IMR-90 (cell line): Measurements from ENCODE around the gene MICAL2. TPM values are rescaled to one million over a fixed set of nuclear protein-coding genes. Genes with fewer than 3 reads are reported as not detected.
"Not testable (repeated sequence)": the region's sequence is repeated elsewhere in the genome, so short reads cannot be mapped to it uniquely, and the experiment has no call there.

Experiments used
- ATAC-seq: fragments of 200-7000 bp; cut with Tn5 transposase; 2 replicates; pipeline ENCODE4 v1.9.1; 2020; ENCODE audit warnings: low read depth, mild to moderate bottlenecking, moderate library complexity
- BruUV-seq: library from RNA; stranded (reverse); fragments of 400-500 nt; replicated peaks from 2 replicates; lab custom pipeline; 2021; lab: Mats Ljungman, UMichigan
- CTCF ChIA-PET: fragments of 300-600 bp; formaldehyde crosslinking; extraction: SDS; loops from one replicate; lab custom pipeline; 2021; ENCODE audit warnings: antibody characterized with exemption; lab: Yijun Ruan, JAX
- POLR2A ChIA-PET: fragments of 300-600 bp; sonication (Branson Sonifier 250); formaldehyde crosslinking; loops from one replicate; lab custom pipeline; 2022; ENCODE audit warnings: antibody characterized with exemption; ENCODE audit not compliant: unreplicated experiment; lab: Charles Lee
- DNase-seq: peaks from one replicate; pipeline ENCODE4 v3.0.0; 2013
- H2AFZ ChIP-seq: replicated peaks from 2 replicates; pipeline ENCODE3; 2013; ENCODE audit warnings: low read length, mild to moderate bottlenecking; ENCODE audit not compliant: poor library complexity
- H2AK5ac ChIP-seq: 2 replicates; pipeline ENCODE4 v1.6.1; 2013; ENCODE audit warnings: low read depth, low read length, inconsistent platforms
- H2AK9ac ChIP-seq: replicated peaks from 2 replicates; pipeline ENCODE3; 2013; ENCODE audit warnings: mild to moderate bottlenecking, low read depth, low read length, moderate library complexity; ENCODE audit not compliant: poor library complexity
- H2BK120ac ChIP-seq: 2 replicates; pipeline ENCODE4 v1.6.1; 2013; ENCODE audit warnings: low read depth, low read length, inconsistent platforms
- H2BK15ac ChIP-seq: 3 replicates; pipeline ENCODE4 v1.6.1; 2013; ENCODE audit warnings: low read depth, low read length, inconsistent platforms
- H2BK20ac ChIP-seq: 2 replicates; pipeline ENCODE4 v1.6.1; 2013; ENCODE audit warnings: low read depth, mild to moderate bottlenecking, inconsistent platforms, low read length, moderate library complexity
- H2BK5ac ChIP-seq: 2 replicates; pipeline ENCODE4 v1.6.1; 2013; ENCODE audit warnings: mild to moderate bottlenecking, low read depth, low read length, inconsistent platforms; ENCODE audit not compliant: poor library complexity, severe bottlenecking
- H3K14ac ChIP-seq: replicated peaks from 2 replicates; pipeline ENCODE4 v1.6.1; 2013; ENCODE audit warnings: low read depth, low read length, inconsistent platforms
- H3K18ac ChIP-seq: 2 replicates; pipeline ENCODE4 v1.6.1; 2013; ENCODE audit warnings: low read depth, low read length, control low read depth
- H3K23ac ChIP-seq: 2 replicates; pipeline ENCODE4 v1.6.1; 2013; ENCODE audit warnings: low read depth, low read length, inconsistent platforms
- H3K27ac ChIP-seq: 2 replicates; pipeline ENCODE4 v1.5.1; 2013; ENCODE audit warnings: mild to moderate bottlenecking, control low read depth, low read length; ENCODE audit not compliant: insufficient read depth
- H3K27me3 ChIP-seq: 2 replicates; pipeline ENCODE4 v1.6.1; 2013; ENCODE audit warnings: low read length; ENCODE audit not compliant: control insufficient read depth, insufficient read depth
- H3K36me3 ChIP-seq: 2 replicates; pipeline ENCODE4 v1.6.1; 2013; ENCODE audit warnings: low read length, mixed read lengths; ENCODE audit not compliant: control insufficient read depth, insufficient read depth
- H3K4ac ChIP-seq: 2 replicates; pipeline ENCODE4 v1.6.1; 2013; ENCODE audit warnings: low read depth, low read length, inconsistent platforms
- H3K4me1 ChIP-seq: 2 replicates; pipeline ENCODE4 v1.6.1; 2013; ENCODE audit warnings: low read length, mixed read lengths; ENCODE audit not compliant: control insufficient read depth, insufficient read depth
- H3K4me2 ChIP-seq: 2 replicates; pipeline ENCODE4 v1.6.1; 2013; ENCODE audit warnings: low read depth, mild to moderate bottlenecking, control low read depth, low read length, moderate library complexity
- H3K4me3 ChIP-seq: 2 replicates; pipeline ENCODE4 v1.5.1; 2013; ENCODE audit warnings: low read depth, mild to moderate bottlenecking, control low read depth, low read length, moderate library complexity; ENCODE audit not compliant: insufficient read depth
- H3K56ac ChIP-seq: 2 replicates; pipeline ENCODE4 v1.6.1; 2013; ENCODE audit warnings: low read length, inconsistent platforms; ENCODE audit not compliant: insufficient read depth; ENCODE audit errors: extremely low read depth
- H3K79me1 ChIP-seq, 2 experiments: 2 replicates each; pipeline ENCODE4 v1.6.1; 2013; ENCODE audit warnings: low read length in 2 of 2, inconsistent platforms in 1 of 2, low read depth in 1 of 2
- H3K9ac ChIP-seq: 2 replicates; pipeline ENCODE4 v1.6.1; 2013; ENCODE audit warnings: low read depth, low read length, control low read depth
- H3K9me1 ChIP-seq: 2 replicates; pipeline ENCODE4 v1.6.1; 2013; ENCODE audit warnings: low read length, inconsistent platforms; ENCODE audit not compliant: insufficient read depth
- H3K9me3 ChIP-seq: 2 replicates; pipeline ENCODE4 v1.6.1; 2013; ENCODE audit warnings: low read length; ENCODE audit not compliant: control insufficient read depth, insufficient read depth
- H4K20me1 ChIP-seq: 2 replicates; pipeline ENCODE4 v1.6.1; 2013; ENCODE audit warnings: low read length, inconsistent platforms; ENCODE audit not compliant: insufficient read depth
- H4K5ac ChIP-seq: 2 replicates; pipeline ENCODE4 v1.6.1; 2013; ENCODE audit warnings: mild to moderate bottlenecking, low read depth, low read length, control low read depth
- H4K8ac ChIP-seq, 2 experiments: 2 replicates each; pipeline ENCODE4 v1.6.1; 2013; ENCODE audit warnings: low read depth in 2 of 2, low read length in 2 of 2, control low read depth in 1 of 2, inconsistent platforms in 1 of 2
- H4K91ac ChIP-seq: 2 replicates; pipeline ENCODE4 v1.6.1; 2013; ENCODE audit warnings: low read depth, low read length, inconsistent platforms; ENCODE audit not compliant: insufficient read depth
- WGBS, 2 experiments: methylation state at CpG; one replicate each; pipeline versions ENCODE4 v1.1.5 to v1.1.7; 2013; ENCODE audit warnings: missing lambda C conversion rate in 2 of 2; ENCODE audit not compliant: insufficient read length in 1 of 2; ENCODE audit errors: extremely low coverage in 2 of 2; 5-methylcytosine and 5-hydroxymethylcytosine counted together
- dilution Hi-C: fragments of 300-500 bp; cut with HindIII; formaldehyde crosslinking; loops from one replicate; pipeline ENCODE4 v1.14.3; 2018; ENCODE audit warnings: low sequenced_read_pairs; ENCODE audit not compliant: unreplicated experiment
- in situ Hi-C: fragments of 300-500 bp; cut with MboI; formaldehyde crosslinking; loops from 3 replicates; pipeline ENCODE4 v1.14.3; 2019; ENCODE audit warnings: low sequenced_read_pairs, inconsistent platforms, mixed read lengths
- intact Hi-C: fragments of 100-400 bp; cut with micrococcal nuclease; formaldehyde crosslinking; loops from 2 replicates; pipeline ENCODE4 v1.10.0; 2022
- polyA plus RNA-seq, 3 experiments: library from polyadenylated mRNA; depleted of rRNA; stranded (reverse); fragments of >200 nt; gene quantifications; 2 replicates each; pipeline ENCODE4 v1.2.3, GENCODE V29; 2012; ENCODE audit warnings: low replicate concordance in 1 of 3
- total RNA-seq: library from RNA; depleted of rRNA; stranded (reverse); fragments of >200 nt; gene quantifications from 2 replicates; pipeline ENCODE4 v1.2.3, GENCODE V29; 2012

The MICAL2 gene
- total and polyA plus RNA-seq, 2 of the 4 experiments (the other 2 are of a cell fraction), result 170 to 336 TPM

DNA sequence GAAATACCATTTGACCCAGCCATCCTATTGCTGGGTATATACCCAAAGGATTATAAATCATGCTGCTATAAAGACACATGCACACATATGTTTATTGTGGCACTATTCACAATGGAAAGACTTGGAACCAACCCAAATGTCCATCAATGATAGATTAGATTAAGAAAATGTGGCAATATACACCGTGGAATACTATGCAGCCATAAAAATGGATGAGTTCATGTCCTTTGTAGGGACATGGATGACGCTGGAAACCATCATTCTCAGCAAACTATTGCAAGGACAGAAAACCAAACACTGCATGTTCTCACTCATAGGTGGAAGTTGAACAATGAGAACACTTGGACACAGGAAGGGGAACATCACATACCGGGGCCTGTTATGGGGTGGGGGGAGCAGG lies 36.3 kb downstream of the MICAL2 start:
- CTCF ChIA-PET, H2AK5ac ChIP-seq, ATAC-seq, H3K4me2 ChIP-seq, H2BK20ac ChIP-seq, H2AFZ ChIP-seq, H2AK9ac ChIP-seq, H3K56ac ChIP-seq, H2BK5ac ChIP-seq, H3K23ac ChIP-seq, H4K8ac ChIP-seq, H2BK15ac ChIP-seq, H3K9ac ChIP-seq, H3K18ac ChIP-seq, H3K9me3 ChIP-seq, intact Hi-C loops, H3K4me3 ChIP-seq, DNase-seq, BruUV-seq, H4K5ac ChIP-seq, H2BK120ac ChIP-seq, H3K27me3 ChIP-seq, dilution Hi-C loops, H3K4ac ChIP-seq, in situ Hi-C loops, POLR2A ChIA-PET, H4K91ac ChIP-seq, H3K27ac ChIP-seq, H3K14ac ChIP-seq: not testable (repeated sequence)
- peaks cover 45% of the 10 kb centered on the region for H3K4me1 ChIP-seq
- peaks cover 66% of the 10 kb centered on the region for H3K9me1 ChIP-seq
- no CpG with 5 or more reads among the region's 3 CpGs for WGBS, 2 experiments
- H3K36me3 ChIP-seq, result peaks cover 15% of the 10 kb centered on the region
- H4K20me1 ChIP-seq, result peaks cover 68% of the 10 kb centered on the region
- H3K79me1 ChIP-seq, result peaks cover 58 to 87% of the 10 kb centered on the region in 2 experiments
